ENCODE results near the gene RNF151.
A peak's percentile ranks its signal among the peaks of the same experiment; 100 is the strongest.
"Not testable (repeated sequence)": the region's sequence is repeated elsewhere in the genome, so short reads cannot be mapped to it uniquely, and the experiment has no call there.

Gene RNF151

DNA sequence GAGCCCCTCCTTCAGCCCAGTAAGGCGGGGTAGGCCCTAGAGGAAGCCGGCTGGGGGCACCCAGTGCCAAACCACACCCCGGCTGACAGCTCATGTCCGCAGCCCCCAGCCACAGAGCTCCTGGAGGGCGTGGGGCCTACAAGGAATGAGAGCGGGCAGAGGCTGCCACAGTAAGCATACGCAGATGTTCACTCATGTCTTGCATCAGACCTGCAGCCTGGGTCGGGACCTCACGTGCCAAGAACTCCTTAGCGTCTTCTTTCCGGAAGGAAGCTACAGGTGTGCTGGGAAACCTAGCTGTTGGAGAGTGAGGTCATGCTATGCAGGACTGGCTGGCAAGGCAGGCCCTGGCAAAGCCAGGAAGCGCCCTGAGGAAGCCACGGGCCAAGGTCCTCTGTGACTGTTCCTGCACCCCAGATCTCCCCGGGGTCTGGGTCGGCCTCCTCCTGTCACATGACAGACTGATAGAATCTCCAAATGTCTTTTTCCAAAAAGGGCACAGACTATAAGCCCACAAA is 41.4 kb downstream of the RNF151 start:
- H3K4me3 ChIP-seq (ENCODE audit: low read depth, low read length) = peak overlapping the region; percentile 76
- peak; percentile 39 for DNase-seq (ENCODE audit: low read depth, low spot score)
- in situ Hi-C loops (cut with HindIII; ENCODE audit: low sequenced_read_pairs) = no loop called here
- no peak for TF ChIP-seq CTCF (IDR thresholded peaks at IDR 0.05; ENCODE audit: low read depth, low read length)

- no peak for TF ChIP-seq CTCF (IDR thresholded peaks at IDR 0.05; ENCODE audit: low read depth, low read length)
- H3K4me3 ChIP-seq (ENCODE audit: low read depth, low read length) = peak overlapping the region; percentile 76
- in situ Hi-C loops (cut with HindIII; ENCODE audit: low sequenced_read_pairs) = no loop called here
- DNase-seq (ENCODE audit: low read depth, low spot score) = no peak
These were observed 42.0 kb downstream of the RNF151 start for GRCh38 chr16:2008631-2009163.

DNA sequence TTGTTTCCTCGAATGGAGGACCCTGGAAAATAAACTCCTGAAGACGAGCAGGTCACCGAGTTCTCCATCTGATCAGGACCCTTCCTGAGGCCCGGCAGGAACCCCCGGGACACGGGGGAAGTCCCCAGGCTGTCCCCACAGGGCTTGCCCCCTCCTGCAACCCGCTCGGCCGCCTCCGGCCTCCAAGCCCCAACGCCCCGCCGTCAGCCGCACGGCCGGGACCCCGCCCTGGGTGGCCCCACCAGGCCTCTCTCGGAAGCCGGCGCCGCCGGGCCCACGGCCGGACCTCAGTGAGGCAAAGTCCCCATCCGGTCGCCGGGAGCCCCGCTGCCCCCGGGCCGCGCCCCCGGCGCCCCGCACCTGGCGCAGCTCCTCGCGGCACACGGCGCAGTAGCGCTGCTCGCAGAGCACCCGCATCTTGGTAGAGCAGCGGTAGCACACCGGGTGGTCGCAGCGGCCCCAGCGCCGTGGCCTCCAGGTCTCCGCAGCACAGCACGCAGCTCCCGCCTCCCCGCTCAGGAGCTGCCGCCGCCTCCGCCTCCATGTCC is 42.6 kb downstream of the RNF151 start:
- no peak for DNase-seq (ENCODE audit: low read depth, low spot score)
- TF ChIP-seq CTCF (IDR thresholded peaks at IDR 0.05; ENCODE audit: low read depth, low read length) = no peak
- in situ Hi-C loops (cut with HindIII; ENCODE audit: low sequenced_read_pairs) = no loop called here
- peak overlapping the region; percentile 76 for H3K4me3 ChIP-seq (ENCODE audit: low read depth, low read length)

DNA sequence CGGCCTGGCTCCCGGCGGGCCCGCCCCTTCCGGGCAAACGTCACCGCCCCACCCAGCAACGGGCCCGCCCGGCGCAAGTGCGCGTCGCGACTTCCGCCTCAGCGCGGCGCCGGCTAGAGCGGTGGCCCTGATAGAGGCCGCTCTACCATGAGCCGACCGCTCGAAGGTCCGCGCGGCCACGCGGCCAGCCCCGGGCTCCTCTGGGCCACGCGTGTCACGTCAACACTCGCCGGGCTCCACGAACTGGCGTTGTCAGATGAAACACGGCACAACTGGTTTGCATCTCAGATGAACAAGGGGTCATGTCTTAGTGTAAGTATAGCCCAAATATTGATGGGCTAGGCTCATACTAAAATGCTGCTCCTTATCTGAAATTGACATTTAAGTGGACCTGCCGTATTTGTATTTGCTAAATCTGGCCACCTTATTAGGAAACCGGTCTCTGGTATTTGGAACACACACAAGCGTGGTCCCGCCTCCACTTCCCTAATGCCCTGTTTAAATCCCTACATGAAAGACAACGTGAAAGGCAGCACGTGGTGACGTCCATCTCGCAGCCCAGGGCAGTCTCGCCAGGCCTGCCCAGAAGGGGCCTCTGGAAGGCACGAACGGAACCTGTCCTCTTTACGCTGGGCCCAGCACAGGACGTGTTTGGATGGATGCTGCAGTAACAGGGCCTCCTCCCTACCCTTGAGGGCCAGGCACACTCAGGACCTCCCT is 43.3 kb downstream of the RNF151 start, which contains the start of gene ZNF598:
TSS of gene ZNF598 (minus strand) at position 31 of the 720 bp plus-strand sequence.
- H3K4me3 ChIP-seq (ENCODE audit: low read depth, low read length) = peak within 1 kb of the TSS; percentile 76
- peak; percentile 86 for DNase-seq (ENCODE audit: low read depth, low spot score)
- in situ Hi-C loops (cut with HindIII; ENCODE audit: low sequenced_read_pairs) = no loop called here
- no peak for TF ChIP-seq CTCF (IDR thresholded peaks at IDR 0.05; ENCODE audit: low read depth, low read length)

DNA sequence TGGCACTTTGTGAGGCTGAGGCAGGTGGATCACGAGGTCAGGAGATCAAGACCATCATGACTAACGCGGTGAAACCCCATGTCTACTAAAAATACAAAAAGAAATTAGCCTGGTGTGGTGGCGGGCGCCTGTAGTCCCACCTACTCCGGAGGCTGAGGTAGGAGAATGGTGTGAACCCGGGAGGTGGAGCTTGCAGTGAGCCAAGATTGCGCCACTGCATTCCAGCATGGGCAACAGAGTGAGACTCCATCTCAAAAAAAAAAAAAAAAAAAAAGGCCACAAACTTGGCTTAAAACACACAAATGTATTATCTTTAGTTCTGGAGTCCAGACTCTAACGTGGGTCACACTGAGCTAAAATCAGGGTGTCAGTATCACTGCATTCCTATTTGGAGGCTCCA is 45.1 kb downstream of the RNF151 start:
- H3K4me3 ChIP-seq (ENCODE audit: low read depth, low read length); DNase-seq (ENCODE audit: low read depth, low spot score); in situ Hi-C loops (cut with HindIII; ENCODE audit: low sequenced_read_pairs): not testable (repeated sequence)

DNA sequence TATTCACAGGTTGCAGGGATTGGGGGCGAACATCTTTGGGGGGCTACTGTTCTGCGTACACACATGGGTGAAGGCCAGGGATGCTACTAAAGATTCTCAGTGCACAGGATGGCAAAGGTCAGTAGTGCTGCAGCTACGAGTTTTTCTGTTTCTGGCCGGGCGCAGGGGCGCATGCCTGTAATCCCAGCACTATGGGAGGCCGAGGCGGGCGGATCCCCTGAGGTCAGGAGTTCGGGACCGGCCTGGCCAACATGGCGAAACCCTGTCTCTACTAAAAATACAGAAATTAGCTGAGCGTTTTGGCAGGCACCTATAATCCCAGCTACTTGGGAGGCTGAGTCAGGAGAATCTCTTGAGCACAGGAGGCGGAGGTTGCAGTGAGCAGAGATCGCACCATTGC is 46.9 kb downstream of the RNF151 start:
- in situ Hi-C loops (cut with HindIII; ENCODE audit: low sequenced_read_pairs) = no loop called here
- no peak overlapping the region for H3K4me3 ChIP-seq (ENCODE audit: low read depth, low read length)
- no peak for TF ChIP-seq CTCF (IDR thresholded peaks at IDR 0.05; ENCODE audit: low read depth, low read length)
- DNase-seq (ENCODE audit: low read depth, low spot score) = no peak

All from astrocyte of the spinal cord (primary cell).